Inflammatory macrophage treated with lipopolysaccharide for 4 hours (primary cell): ENCODE results near the gene YBEY.
"Not testable (repeated sequence)": the region's sequence is repeated elsewhere in the genome, so short reads cannot be mapped to it uniquely, and the experiment has no call there.

Source experiments
- DNase-seq: peaks from one replicate; pipeline ENCODE4 v3.0.0-alpha.2; 2020

YBEY gene

GRCh38 chr21:46285761-46286647, at the start of gene YBEY:
TSS of gene YBEY (plus strand) at chr21:46286342. CDS start at chr21:46286914, 572 bp downstream.
- peak; percentile 90 for DNase-seq

- no peak for DNase-seq
Measured at GRCh38 chr21:46237474-46237873, 48.7 kb upstream of the YBEY start.

GRCh38 chr21:46239817-46240325, 46.3 kb upstream of the YBEY start:
- DNase-seq, result no peak

GRCh38 chr21:46241577-46241976, 44.6 kb upstream of the YBEY start:
- not testable (repeated sequence) for DNase-seq

GRCh38 chr21:46243325-46243724, 42.8 kb upstream of the YBEY start:
- no peak for DNase-seq

GRCh38 chr21:46243960-46244361, 42.2 kb upstream of the YBEY start:
- no peak for DNase-seq

GRCh38 chr21:46244602-46245001, 41.5 kb upstream of the YBEY start:
- DNase-seq, result no peak

GRCh38 chr21:46245213-46245915, 40.8 kb upstream of the YBEY start:
- no peak for DNase-seq

- no peak for DNase-seq
Measured at GRCh38 chr21:46246345-46246744, 39.8 kb upstream of the YBEY start.

- no peak for DNase-seq
Measured at GRCh38 chr21:46247699-46248421, 38.3 kb upstream of the YBEY start.

- DNase-seq, result no peak
Measured at GRCh38 chr21:46248422-46248782, 37.7 kb upstream of the YBEY start.

GRCh38 chr21:46248827-46249226, 37.3 kb upstream of the YBEY start:
- DNase-seq, result no peak

- peak; percentile 32 for DNase-seq
Measured at GRCh38 chr21:46250146-46250725, 35.9 kb upstream of the YBEY start.

GRCh38 chr21:46252840-46253239, 33.3 kb upstream of the YBEY start:
- no peak for DNase-seq

GRCh38 chr21:46253610-46254124, 32.5 kb upstream of the YBEY start:
- peak; percentile 25 for DNase-seq

GRCh38 chr21:46254208-46254975, 31.8 kb upstream of the YBEY start:
- no peak for DNase-seq

- DNase-seq, result no peak
Measured at GRCh38 chr21:46255166-46255565, 31.0 kb upstream of the YBEY start.

GRCh38 chr21:46255758-46256337, 30.3 kb upstream of the YBEY start:
- DNase-seq, result no peak

- no peak for DNase-seq
Measured at GRCh38 chr21:46256501-46256994, 29.6 kb upstream of the YBEY start.

GRCh38 chr21:46264046-46264689, 22.0 kb upstream of the YBEY start:
- no peak for DNase-seq

GRCh38 chr21:46264690-46265144, 21.4 kb upstream of the YBEY start:
- DNase-seq, result no peak
